Tongue (tissue), 2 donors: ENCODE data around the gene VAT1. TPM values are rescaled to one million over a fixed set of nuclear protein-coding genes. Genes with fewer than 3 reads are reported as not detected.

ENCODE experiments used
- DNase-seq: peaks from one replicate; pipeline ENCODE4 v3.0.0-alpha.2; 2015
- total RNA-seq: library from RNA; depleted of rRNA; stranded (reverse); fragments of >200 nt; gene quantifications from one replicate; pipeline ENCODE4 v1.2.3, GENCODE V29; 2014

The VAT1 gene
- total RNA-seq, 1 donor from 2014 or later = 66.7 TPM

DNA sequence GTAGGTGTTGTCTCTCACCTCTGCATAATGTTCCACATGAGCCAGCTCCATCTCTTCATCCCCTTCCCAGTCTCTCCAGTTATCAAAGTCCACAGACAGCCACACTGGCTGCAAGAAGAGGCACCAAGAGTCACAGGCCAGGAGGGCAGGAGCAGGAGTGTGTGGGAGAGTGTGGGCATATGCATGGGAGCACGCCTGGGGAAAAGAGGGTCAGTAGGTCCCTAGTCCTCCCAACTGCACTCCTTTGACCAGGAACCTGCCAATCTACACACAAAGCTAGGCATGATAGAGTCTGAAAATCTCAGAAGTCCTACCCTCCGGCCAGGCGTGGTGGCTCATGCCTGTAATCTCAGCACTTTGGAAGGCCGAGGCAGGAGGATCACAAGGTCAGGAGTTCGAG, 50.6 kb downstream of the VAT1 start:
- DNase-seq = no peak

DNA sequence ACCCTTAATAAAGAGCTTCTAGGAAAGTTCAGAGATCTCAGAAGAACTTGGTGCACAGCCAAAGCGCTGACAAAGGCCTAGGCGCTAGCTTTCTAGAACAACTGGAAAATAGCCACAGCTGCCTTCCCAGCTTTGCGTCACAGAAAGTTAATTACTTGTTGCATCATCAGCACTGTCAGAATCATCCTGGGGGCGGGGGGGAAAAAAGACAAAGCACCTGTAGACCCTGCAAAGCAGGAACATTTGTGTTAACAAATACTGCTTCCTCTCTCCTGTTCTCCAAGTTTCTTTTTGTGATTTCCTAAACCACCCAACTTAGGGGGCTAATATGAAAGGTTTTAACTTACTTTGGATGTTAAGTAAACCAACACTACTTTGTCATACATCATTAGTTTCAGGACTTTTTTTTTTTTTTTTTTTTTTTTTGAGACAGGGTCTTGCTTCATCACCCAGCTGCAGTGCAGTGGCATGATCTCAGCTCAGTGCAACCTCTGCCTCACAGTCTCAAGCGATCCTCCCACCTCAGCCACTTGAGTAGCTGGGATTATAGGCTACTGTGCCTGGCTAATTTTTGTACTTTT, 53.1 kb downstream of the VAT1 start:
- DNase-seq = no peak

DNA sequence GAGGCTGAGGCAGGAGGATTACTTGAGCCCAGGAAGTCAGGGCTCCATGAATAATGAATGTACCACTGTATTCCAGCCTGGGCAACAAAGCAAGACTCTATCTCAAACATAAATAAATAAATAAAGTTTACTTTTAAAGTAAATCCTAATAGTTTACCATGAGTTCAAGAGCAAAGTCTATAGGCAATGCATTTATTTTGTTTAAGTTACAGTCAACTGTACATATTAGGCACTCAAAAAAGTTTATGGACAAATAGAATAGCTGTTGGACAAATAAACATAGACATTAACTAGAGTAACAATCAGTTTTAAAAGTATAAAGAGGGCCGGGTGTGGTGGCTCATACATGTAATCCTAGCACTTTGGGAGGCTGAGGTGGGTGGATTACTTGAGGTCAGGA, 54.3 kb downstream of the VAT1 start:
- DNase-seq = no peak

Other genes with a start within 250 kb of the VAT1 start
- gene VPS25, start 248.9 kb downstream of the VAT1 start, total RNA-seq = 40.3 TPM
- gene WNK4, start 241.8 kb downstream of the VAT1 start, total RNA-seq = not detected
- 50.7 TPM for gene COA3, start 223.7 kb downstream of the VAT1 start, total RNA-seq
- gene CNTD1, start 223.5 kb downstream of the VAT1 start, total RNA-seq = not detected
- 68.7 TPM for gene BECN1, start 198.1 kb downstream of the VAT1 start, total RNA-seq
- gene PSME3, start 189.0 kb downstream of the VAT1 start, total RNA-seq = 48.5 TPM
- gene AOC2, start 177.8 kb downstream of the VAT1 start, total RNA-seq = 1.4 TPM
- 23.0 TPM for gene AOC3, start 171.2 kb downstream of the VAT1 start, total RNA-seq
- gene G6PC1, start 121.6 kb downstream of the VAT1 start, total RNA-seq = not detected
- 16.0 TPM for gene AARSD1, start 57.9 kb downstream of the VAT1 start, total RNA-seq
- gene PTGES3L, start 42.3 kb downstream of the VAT1 start, total RNA-seq = 61.5 TPM
- 10.7 TPM for gene RUNDC1, start 41.8 kb downstream of the VAT1 start, total RNA-seq
- gene RPL27, start 24.0 kb downstream of the VAT1 start, total RNA-seq = 1,583 TPM
- 6.7 TPM for gene IFI35, start 15.6 kb downstream of the VAT1 start, total RNA-seq
- gene RND2, start 2.8 kb upstream of the VAT1 start, total RNA-seq = 0.92 TPM
- 21.4 TPM for gene BRCA1, start 103.0 kb upstream of the VAT1 start, total RNA-seq
- 102 TPM for gene NBR1, start 148.8 kb upstream of the VAT1 start, total RNA-seq
- gene TMEM106A, start 189.5 kb upstream of the VAT1 start, total RNA-seq = 5.7 TPM
- gene CCDC200, start 206.2 kb upstream of the VAT1 start, total RNA-seq = not detected
- gene RNU2-1, start 211.6 kb upstream of the VAT1 start, total RNA-seq = not detected